G401 (cell line): ENCODE data around the gene IL1RL1. TPM values are rescaled to one million over a fixed set of nuclear protein-coding genes. Genes with fewer than 3 reads are reported as not detected.

Experiments
- DNase-seq: peaks from one replicate; pipeline ENCODE4 v3.0.0-alpha.2; 2015; ENCODE audit warnings: low spot score
- in situ Hi-C: cut with HindIII; loops from 2 replicates; pipeline ENCODE4 v1.10.0; 2016; ENCODE audit warnings: low sequenced_read_pairs, mixed read lengths
- total RNA-seq: library from RNA; depleted of rRNA; stranded (reverse); fragments of >200 nt; shearing (Covaris generic); gene quantifications from 2 replicates; pipeline ENCODE4 v1.2.3, GENCODE V29; 2014

Gene IL1RL1
- total RNA-seq, 1 experiment from 2014 or later, result not detected

DNA sequence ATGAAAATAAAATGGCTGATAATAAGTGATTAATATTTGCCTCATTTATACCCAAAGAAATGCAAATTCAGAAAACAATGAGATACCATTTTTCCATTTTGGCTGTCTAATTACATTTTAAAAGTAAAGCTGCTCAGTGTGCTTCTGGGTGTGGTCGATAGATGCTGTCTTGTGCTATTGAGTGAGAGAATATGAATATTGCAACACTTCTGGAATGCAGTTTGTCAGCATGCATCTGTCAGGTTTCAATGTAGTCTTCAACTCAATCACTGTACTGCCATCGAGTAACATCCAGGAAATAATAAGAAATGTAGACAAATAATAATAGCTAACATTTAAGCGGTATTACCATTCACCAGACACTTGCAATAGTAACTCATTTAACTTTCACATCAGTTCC is 48.2 kb downstream of the IL1RL1 start:
- in situ Hi-C loops, result no loop called here
- no peak for DNase-seq

DNA sequence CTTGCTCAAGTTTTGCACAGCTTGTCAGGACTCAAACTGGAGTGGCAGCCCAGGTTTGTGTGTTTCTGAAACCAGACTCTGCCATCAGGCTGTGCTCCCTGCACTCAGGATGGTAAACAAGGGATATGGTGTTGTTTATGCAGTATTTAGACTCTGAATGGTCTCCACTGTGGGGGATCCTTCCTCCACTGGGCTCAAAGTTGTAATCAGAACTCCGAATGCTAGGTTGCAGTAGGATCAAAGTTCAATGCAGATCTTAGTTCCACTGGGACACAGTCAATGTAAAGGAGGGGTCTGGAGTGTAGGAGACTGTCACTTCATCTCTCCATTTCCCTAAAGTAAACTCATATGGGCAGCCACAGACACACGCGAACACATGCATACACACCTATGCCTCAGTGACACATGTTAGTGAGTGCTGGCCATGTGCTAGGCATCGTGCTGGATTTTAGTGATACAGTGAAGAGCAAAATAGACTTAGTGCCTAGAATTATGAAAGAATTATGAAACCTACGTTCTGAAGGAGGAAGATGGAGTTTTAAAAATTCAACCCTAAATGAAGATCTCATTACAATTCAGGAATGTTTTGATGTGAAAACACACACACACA is 50.4 kb downstream of the IL1RL1 start:
- no peak for DNase-seq
- in situ Hi-C loops, result no loop called here

DNA sequence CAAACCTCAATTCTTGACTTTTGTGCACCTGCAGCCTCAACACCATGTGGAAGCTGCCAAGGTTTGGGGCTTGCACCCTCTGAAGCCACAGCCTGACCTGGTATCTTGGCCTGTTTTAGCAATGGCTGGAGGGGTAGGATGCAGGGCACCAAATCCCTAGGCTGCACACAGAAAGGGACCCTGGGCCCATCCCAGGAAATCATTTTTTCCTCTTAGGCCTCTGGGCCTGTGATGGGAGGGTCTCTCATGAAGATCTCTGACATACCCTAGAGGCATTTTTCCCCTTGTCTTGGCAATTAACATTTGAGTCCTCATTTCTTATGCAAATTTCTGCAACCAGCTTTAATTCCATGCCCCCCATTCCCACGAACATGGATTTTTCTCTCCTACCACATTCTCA is 54.4 kb downstream of the IL1RL1 start:
- in situ Hi-C loops, result no loop called here
- DNase-seq, result no peak

DNA sequence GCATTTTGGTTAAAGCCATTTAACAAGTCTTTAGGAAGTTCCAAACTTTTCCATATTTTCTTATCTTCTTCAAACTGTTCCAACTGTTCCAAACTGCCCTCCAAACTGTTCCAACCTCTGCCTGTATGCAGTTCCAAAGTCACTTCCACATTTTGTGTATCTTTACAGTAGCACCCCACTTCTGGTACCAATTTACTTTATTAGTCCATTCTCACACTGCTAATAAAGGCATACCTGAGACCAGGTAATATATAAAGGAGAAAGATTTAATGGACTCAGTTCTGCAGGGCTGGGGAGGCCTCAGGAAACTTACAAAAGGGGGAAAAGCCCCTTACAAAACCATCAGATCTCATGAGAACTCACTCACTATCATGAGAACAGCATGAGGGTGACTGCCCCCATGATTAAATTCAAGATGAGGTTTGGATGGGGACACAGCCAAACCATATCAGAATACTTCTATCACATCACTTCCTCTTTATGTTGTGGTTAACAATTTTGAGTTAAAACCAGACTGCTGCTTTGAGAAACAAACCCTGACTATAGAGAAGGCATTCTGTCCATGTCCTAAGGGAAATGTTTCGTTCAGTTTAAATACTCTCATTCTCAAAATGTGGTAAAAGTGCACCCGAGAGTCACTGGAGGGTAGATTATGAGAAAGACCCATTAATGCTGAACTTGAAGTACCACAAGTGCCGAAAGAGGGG is 55.2 kb downstream of the IL1RL1 start:
- DNase-seq, result no peak
- in situ Hi-C loops, result no loop called here

DNA sequence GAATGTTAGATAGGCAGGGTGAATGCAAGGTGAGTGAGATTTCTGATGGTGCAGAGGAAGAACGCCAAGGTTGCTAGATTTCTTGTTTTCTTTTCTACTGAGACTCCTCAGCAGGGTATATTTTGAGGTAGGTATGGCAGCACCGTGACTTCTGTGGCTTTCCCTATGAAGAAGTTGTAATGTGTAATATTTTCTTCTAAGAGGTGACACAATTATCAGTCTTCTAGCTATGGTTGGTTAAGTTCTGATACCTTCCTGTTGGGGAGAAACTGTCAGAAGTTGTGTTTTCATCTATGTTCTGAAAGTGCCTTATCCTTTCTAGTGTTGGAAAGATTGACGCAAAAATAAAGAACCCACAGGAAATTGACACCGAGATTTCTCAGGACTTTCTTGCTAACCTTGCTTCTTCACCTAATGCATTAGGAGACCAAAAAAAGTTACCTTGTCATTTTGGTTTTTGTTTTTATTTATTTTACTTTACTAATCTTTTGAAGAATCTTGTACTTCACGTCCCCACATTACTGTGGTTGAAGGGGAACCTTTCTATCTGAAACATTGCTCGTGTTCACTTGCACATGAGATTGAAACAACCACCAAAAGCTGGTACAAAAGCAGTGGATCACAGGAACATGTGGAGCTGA is 56.1 kb downstream of the IL1RL1 start:
- no peak for DNase-seq
- in situ Hi-C loops, result no loop called here

DNA sequence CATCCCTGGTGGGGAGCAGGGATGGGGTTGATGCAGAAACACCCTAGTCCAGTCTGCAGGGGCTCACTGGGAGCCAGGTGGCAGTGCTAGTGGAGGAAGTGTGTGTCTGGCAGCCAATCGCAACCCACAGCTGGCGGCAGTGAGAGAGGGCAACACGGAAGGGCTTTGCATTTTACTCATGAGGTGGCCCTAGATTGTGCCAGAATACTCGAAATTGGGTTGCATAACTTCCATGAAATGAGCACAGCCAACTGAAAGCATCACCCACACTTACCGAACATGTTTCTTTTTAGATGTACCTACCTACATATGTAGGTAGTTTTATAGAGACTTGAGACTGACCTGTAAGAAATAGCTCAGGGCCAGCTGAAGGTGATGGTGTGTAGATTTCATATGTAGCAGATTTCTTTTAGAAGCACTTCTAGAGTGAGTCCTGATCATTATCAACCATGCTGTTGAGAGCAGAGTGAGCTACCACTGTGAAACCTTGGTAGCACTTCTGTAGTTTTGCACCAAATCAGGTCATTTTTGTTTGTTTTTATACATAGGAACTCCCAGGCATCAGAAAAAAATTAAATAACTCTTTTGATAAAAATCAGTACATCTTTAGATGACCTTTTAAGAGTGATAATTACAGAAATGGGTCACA is 57.2 kb downstream of the IL1RL1 start:
- DNase-seq, result no peak
- in situ Hi-C loops, result no loop called here

DNA sequence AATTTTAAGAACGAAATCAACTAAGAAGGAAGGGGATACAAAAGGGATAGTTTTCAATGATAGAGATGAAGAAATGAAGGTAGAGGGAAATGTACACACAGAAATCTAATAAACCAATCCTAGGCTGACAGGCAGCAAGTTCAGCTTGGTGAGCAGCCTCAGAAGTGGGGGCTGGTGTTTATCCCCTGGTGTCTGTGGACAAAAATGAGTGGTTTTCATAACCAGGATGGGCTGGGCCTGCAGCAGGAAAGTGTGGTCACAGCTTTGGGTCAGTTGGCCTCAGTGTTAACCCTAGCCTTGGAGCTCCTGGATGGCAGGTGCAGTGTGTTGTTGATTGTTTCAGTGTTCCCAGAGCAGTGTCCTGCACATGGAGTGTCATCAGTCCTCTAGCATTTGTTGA is 58.5 kb downstream of the IL1RL1 start:
- DNase-seq, result no peak
- in situ Hi-C loops, result no loop called here

DNA sequence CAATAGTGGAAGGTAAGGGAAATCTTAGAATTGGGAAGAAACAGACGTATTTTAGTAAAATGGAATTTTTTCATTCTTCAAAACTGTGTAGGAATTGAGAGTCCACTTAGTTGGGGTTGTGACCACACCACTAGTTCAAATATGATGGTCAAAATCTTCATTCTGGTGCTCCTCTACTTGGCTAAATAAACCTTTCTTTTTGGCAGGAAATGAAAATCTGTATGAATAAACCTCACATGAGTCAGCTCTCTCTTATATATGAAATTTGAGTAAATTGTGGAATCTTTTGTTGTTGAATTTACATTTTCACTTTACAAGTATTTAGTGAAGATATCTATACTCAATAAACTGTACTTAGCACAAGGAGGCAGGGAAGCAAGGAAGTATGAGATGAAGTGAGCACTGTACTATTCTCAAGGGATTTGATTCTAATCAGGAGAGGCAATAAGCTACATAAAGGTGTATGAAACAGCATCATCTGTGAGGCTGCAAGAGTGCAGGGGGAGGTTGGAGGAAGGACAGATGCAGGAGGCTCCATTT is 64.8 kb downstream of the IL1RL1 start:
- DNase-seq, result no peak
- in situ Hi-C loops, result no loop called here

DNA sequence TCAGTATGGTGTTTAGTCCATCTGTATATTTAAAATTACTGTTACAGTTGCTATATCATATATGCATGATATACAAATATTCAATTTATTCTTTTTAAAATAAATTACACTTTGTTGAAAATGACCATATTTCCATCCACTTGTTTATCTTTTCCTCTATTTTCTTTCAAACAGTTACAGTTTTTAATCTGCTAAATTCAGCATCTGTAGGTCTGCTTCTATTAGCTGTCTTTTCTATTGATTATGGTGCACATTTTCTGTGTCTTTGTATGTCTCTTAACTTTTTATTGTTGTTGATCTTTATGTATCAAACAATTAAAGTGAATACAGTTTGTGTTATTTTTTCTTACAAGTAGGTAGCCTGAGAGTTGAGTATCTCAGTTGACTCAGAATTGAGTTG is 72.4 kb downstream of the IL1RL1 start:
- in situ Hi-C loops, result no loop called here
- no peak for DNase-seq

DNA sequence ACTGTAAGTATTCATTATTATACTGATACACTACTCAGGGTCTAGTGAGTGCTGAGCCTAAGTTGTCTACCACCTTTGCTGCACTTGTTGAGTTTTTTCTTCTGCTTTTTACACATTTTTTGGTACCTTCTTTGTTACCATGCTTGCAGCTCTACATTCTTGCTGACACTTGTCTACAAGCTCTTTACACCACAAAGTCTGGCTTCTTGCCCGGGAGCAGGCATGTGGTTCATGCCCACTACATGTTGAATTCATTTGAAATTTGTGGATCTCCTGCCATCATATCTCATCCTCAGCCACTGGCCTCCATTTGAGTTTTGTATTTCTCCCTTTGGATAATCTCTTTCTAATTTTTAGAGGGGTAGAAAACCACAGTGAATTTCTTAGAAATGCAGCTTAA is 74.2 kb downstream of the IL1RL1 start:
- no peak for DNase-seq
- in situ Hi-C loops, result no loop called here

DNA sequence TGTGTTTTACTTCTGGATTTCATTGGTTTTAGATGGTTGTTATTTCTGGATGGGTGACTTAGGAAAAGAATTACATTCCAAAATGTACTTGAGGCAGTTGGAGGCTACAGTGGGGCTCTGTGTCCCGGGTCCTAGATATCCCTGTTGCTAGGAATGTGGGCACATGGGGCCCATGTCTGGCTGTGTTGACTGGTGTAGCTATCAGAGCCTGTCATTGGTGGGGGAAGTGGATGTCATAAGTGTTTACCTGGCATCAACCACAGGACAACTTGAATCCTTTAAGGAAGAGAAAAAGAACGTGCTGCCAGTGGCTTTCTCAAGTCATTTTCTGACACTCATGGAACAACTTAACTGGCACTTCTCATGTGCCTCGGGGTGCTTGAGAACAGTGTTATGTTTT is 74.6 kb downstream of the IL1RL1 start:
- DNase-seq, result no peak
- in situ Hi-C loops, result no loop called here

DNA sequence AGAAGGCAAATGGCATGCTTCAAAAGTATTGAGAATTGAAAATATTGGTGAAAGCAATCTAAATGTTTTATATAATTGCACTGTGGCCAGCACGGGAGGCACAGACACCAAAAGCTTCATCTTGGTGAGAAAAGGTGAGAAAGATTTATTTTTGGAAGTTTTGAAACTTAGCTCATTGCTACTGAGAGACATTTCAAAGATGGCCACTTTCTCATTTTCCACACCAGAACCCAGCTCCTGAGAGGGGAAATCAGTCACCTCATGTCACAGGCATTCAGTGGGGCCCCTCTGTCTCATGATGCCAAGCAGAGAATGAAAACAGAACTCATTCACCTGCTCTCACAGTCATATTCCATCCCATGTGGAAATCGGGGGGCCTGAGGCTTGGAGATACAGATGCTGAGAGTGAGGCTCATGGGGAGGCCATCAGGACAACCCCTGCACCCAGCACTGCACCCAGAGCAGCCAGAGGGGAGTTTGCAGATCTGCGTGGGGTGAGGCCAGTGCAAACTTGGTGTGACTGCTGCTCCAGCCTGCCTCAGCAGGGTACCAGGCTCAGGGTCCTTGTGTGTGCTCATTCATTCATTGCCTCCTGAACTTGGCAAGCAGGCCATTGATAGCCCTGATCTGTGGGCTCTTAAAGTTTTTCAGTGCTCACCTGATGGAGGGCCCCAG is 75.6 kb downstream of the IL1RL1 start:
- no peak for DNase-seq
- in situ Hi-C loops, result no loop called here

DNA sequence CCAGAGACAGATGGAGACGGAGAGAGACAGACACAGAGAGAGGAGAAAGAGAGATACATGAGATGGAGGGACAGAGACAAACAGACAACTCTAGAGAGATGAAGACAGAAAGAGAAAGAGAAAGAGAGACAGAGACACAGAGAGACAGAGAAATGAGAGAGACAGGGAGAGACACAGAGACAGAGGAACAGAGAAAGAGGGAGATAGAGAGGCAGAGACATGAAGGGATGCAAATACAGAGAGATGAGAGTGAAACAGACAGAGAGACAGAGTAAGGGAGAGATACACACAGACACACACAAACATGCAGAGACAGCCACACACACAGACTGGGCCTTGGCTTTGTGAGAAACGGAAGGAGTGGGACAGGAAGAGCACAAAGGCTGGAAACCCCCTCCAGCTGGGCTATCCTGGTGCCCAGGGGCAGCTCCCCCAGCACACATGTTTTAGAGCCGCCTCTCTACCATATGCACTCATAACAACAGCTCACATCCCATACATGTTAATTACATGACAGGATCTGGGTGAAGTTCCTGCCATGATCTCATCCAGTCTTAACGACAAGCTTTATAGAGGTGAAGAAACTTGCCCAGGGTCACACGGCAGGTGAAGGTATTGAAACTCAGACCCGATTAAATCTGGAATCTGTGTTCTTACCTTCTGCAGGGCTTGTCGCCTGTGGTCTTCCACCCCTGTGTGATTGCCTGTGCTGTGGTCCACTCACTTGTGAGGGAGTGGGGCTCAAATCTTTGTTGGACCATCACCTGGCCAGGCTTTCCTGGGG is 76.6 kb downstream of the IL1RL1 start:
- in situ Hi-C loops, result no loop called here
- DNase-seq, result no peak

DNA sequence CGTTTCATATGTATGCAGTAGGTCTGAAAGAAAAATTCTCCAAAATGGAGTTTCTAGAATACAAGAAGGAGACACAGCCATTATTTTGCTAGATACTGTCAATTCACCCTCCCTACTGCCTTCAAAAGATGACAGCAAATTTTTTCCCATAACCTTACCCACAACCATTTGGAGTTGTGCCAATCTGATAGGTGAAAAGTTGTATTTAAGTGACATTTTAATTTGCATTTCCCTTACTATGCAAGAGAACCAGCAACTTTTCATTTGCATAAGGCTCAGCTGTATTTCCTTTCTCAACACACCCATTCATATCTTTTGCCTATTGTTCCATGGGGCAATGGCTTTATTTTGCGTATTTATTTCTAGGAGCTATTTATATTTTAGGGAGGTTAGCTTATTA is 80.2 kb downstream of the IL1RL1 start:
- DNase-seq, result no peak
- in situ Hi-C loops, result no loop called here

DNA sequence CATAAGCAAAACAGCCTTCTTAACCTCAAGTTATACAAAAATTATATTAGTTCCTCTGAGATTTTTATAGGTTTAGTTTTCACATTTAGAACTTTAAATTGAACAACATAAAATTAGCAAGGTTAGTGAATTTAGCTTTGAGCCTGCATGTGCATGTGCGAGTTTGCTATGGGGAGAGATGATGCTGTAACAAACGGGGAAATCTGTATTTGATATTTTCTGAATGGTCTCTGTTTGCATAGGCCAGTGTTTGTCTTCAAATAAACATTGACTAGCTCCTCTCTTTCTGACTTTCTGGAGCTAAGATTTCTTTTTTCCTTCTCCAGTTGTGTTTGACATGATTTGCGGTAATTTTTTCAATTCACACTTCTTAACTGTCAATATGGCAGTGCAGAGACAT is 80.7 kb downstream of the IL1RL1 start:
- in situ Hi-C loops, result no loop called here
- DNase-seq, result no peak

DNA sequence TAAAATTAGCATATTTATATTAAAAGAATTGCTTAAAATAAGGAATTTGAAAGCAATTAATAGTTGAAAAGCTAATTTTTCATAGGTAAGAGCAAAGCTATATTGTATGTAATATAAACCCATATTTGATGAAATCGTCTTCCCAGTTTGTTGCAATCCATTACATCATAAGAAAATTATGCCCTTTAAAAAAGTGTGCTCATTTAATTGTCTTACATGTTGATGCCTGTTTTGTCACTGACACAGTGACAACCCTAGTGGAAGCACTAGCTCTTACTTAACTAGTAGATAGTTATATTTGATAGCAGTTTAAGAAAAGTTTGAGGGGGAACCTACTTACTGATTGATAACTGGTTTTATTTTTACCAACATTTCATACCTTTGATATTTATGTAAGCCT is 81.6 kb downstream of the IL1RL1 start:
- no peak for DNase-seq
- in situ Hi-C loops, result no loop called here

DNA sequence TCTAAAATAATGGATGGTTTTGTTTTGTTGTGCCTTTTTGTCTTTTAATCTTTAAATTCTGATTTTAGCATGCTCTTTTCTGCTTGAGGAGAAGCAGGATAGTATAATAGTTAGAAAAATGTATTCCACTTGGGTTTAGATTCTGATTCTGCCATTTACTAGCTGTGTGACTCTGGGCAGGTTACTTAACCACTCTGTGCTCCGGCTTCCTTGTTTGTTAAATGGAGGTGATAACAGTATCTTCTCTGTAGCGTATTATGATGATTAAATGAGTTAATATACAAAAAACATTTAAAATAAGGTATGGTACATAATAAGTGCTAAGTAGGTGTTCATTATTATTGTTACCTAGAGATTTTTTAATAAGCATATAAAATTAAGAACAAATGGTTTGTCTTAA is 84.6 kb downstream of the IL1RL1 start:
- no peak for DNase-seq
- in situ Hi-C loops, result no loop called here

DNA sequence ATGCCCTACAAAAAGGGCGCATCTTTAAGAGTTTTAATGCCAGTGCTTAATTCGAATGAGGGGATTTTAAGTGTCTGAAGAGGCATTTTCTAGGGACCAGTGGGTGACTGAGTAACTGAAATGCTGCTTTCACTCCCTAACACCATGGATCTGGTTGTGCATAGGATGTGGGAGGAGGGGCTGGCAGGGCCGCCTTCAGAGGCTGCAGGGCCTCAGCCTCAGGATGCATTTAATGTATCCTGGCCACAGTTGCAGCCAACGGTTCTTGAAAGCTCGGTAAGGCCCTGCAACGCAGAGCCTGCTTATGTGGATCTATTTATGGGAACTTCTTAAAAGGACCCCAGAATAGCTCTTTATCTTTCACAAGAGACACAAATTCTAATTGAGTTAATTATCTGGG is 85.8 kb downstream of the IL1RL1 start:
- no peak for DNase-seq
- in situ Hi-C loops, result no loop called here
